ENCODE measurements around the gene SELP.

DNA sequence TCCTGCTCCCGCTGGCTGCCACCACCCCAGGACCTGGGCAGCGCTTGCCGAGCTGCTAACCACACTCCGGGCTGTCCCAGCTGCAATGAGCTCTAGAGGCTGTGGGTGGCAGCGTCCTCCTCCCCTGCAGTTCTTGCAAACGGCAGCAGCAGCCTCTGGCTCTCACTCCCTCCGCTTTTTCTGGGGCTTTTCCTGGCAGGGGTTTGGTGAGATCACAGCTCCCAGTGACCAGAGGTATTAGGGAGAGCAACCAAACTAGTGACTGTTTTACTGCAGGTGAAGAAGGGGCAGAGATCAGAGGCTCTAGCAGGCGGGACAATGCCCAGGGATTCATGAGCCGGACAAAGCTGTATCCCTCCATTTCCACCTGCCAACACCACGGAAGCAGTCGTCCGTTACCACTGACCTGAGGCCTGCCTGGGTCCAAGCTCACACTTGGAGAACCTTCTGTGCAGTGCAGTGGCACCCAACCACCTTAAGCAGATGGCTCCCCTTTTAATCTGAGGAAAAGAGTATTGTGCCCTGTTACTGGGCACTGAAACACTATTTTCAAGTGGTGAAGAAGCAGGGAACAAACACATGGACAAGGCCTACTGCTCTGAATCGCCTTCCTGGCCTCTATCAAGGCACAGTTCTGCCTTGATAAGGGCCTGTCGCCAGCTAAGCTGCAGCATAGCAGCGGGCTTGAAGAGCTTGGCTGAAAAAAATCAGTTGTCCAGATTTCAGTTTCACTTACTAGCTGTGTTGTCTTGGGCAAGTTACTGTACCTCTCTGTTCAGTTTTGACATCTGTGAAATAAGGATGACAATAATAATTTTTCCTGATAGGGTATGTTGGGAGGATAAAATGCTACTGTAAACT is 43.3 kb downstream of the SELP start, which contains the start of gene F5:
- TF ChIP-seq SMARCE1 (IDR thresholded peaks at IDR 0.05) (no peak), MAFK (IDR thresholded peaks at IDR 0.05; ENCODE audit: low read length) (no peak), ZNF184 (CRISPR knock-in tag; IDR thresholded peaks at IDR 0.05) (no peak), TCF7 (IDR thresholded peaks at IDR 0.05; ENCODE audit: borderline replicate concordance) (no peak), FOXJ3 (CRISPR knock-in tag; IDR thresholded peaks at IDR 0.05) (no peak), GTF2E2 (tag; IDR thresholded peaks at IDR 0.05) (no peak), ZNF232 (CRISPR knock-in tag; IDR thresholded peaks at IDR 0.05) (no peak), ZNF696 (CRISPR knock-in tag; conservative IDR thresholded peaks at IDR 0.05) (no peak), CREM (IDR thresholded peaks at IDR 0.05; ENCODE audit: low read depth) (no peak)
- TF ChIP-seq, protein P1, sequence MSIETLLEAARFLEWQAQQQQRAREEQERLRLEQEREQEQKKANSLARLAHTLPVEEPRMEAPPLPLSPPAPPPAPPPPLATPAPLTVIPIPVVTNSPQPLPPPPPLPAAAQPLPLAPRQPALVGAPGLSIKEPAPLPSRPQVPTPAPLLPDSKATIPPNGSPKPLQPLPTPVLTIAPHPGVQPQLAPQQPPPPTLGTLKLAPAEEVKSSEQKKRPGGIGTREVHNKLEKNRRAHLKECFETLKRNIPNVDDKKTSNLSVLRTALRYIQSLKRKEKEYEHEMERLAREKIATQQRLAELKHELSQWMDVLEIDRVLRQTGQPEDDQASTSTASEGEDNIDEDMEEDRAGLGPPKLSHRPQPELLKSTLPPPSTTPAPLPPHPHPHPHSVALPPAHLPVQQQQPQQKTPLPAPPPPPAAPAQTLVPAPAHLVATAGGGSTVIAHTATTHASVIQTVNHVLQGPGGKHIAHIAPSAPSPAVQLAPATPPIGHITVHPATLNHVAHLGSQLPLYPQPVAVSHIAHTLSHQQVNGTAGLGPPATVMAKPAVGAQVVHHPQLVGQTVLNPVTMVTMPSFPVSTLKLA (conservative IDR thresholded peaks at IDR 0.05), result no peak

Measured in K562 (cell line).